ENCODE measurements around the gene TUBB4A. TPM values are rescaled to one million over a fixed set of nuclear protein-coding genes. Genes with fewer than 3 reads are reported as not detected.

The TUBB4A gene
- polyA plus RNA-seq, 4 donors = 25.4 to 46.2 (median 33.5) TPM

DNA sequence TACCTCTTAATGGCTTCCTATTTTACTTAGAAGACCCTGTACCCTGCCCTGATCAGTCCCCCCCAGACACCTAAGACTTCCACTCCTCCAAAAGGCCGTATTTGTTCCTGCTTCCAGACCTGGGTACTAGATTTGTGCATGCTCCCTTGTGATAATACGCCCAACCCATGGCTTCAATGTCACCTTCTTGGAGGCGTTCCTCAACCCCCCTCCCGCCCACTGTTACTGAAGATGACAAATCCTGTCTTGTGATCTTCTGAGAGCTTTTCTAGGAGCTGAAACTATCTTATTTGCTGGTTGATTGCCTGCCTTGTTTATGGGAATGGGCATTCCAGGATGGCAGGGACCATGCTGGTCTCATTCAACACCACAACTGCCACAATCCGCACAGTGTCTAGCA lies 51.9 kb downstream of the TUBB4A start:
- no peak for DNase-seq (ENCODE audit: low read depth in 4 of 4, low spot score in 2 of 4)

DNA sequence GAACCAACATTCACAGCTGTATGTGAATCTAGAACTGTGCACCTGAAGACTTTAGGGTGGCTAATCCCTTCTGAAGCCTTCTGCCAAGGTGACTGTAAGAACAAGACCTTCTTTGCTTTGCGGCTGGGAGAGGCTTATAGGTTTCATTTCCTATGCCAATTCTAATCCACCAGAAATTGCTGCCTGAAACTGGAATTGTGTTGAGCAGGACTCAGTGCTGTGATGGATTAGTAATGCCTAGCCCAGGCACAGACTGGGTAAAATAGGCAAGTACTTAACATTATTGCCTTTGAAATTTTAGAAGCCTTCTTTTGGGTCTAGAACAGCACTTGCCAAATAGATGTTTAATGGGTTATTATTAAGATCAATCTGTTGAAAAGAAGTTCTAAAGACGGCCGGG lies 54.1 kb downstream of the TUBB4A start:
- no peak for DNase-seq (ENCODE audit: low read depth in 4 of 4, low spot score in 2 of 4)

DNA sequence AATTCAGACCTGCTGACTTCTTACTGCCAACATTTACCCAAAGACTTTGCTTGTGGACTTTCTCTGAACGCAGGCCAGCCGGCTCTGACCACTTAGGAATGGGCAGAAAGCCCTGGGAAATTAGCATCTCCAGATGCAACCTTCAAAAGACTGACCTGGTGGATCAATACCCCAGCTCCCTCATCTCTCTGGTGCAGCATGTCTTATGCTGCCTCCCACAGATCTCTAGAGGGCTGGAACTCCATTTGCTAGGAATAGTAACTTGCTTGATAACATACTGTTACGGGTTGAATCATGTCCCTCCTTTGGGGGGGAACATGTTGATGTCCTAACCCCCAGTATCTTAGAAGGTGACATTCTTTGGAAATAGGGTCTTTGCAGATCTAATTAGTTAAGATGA lies 55.7 kb downstream of the TUBB4A start:
- no peak for DNase-seq (ENCODE audit: low read depth in 4 of 4, low spot score in 2 of 4)

Other genes with a start within 250 kb of the TUBB4A start
- gene MLLT1, start 222.3 kb downstream of the TUBB4A start, polyA plus RNA-seq (ENCODE audit: insufficient read length in 4 of 4) = 100 to 1,000 TPM in 2 of 4 donors, 10 to 100 TPM in 2; 71.5 to 125 (median 108) TPM
- gene ACER1, start 168.7 kb downstream of the TUBB4A start, polyA plus RNA-seq (ENCODE audit: insufficient read length in 4 of 4) = under 1 TPM in 3 of 4 donors, not detected in 1; 0.10 to 0.24 (median 0.13) TPM
- 10 to 100 TPM; 55.9 to 92.2 (median 67.8) TPM for gene CLPP, start 140.8 kb downstream of the TUBB4A start, polyA plus RNA-seq (ENCODE audit: insufficient read length in 4 of 4)
- 100 to 1,000 TPM in 1 of 4 donors, 10 to 100 TPM in 3; 40.4 to 108 (median 76.4) TPM for gene ALKBH7, start 129.5 kb downstream of the TUBB4A start, polyA plus RNA-seq (ENCODE audit: insufficient read length in 4 of 4)
- gene PSPN, start 126.4 kb downstream of the TUBB4A start, polyA plus RNA-seq (ENCODE audit: insufficient read length in 4 of 4) = 1 to 10 TPM; 1.9 to 3.5 (median 3.0) TPM
- 100 to 1,000 TPM in 2 of 4 donors, 10 to 100 TPM in 2; 78.9 to 112 (median 102) TPM for gene GTF2F1, start 109.1 kb downstream of the TUBB4A start, polyA plus RNA-seq (ENCODE audit: insufficient read length in 4 of 4)
- 100 to 1,000 TPM; 253 to 358 (median 331) TPM for gene KHSRP, start 77.5 kb downstream of the TUBB4A start, polyA plus RNA-seq (ENCODE audit: insufficient read length in 4 of 4)
- 1 to 10 TPM in 1 of 4 donors, under 1 TPM in 3; 0.25 to 1.5 (median 0.61) TPM for gene SLC25A41, start 68.5 kb downstream of the TUBB4A start, polyA plus RNA-seq (ENCODE audit: insufficient read length in 4 of 4)
- 10 to 100 TPM; 63.2 to 97.5 (median 75.5) TPM for gene SLC25A23, start 42.5 kb downstream of the TUBB4A start, polyA plus RNA-seq (ENCODE audit: insufficient read length in 4 of 4)
- gene CRB3, start 38.0 kb downstream of the TUBB4A start, polyA plus RNA-seq (ENCODE audit: insufficient read length in 4 of 4) = 10 to 100 TPM; 22.0 to 39.8 (median 35.5) TPM
- 10 to 100 TPM; 38.7 to 43.0 (median 40.4) TPM for gene DENND1C, start 20.5 kb downstream of the TUBB4A start, polyA plus RNA-seq (ENCODE audit: insufficient read length in 4 of 4)
- gene TNFSF9, start 28.7 kb upstream of the TUBB4A start, polyA plus RNA-seq (ENCODE audit: insufficient read length in 4 of 4) = under 1 TPM; 0.16 to 0.51 (median 0.28) TPM
- gene CD70, start 88.8 kb upstream of the TUBB4A start, polyA plus RNA-seq (ENCODE audit: insufficient read length in 4 of 4) = not detected
- under 1 TPM; 0.04 to 0.13 (median 0.10) TPM for gene TNFSF14, start 167.9 kb upstream of the TUBB4A start, polyA plus RNA-seq (ENCODE audit: insufficient read length in 4 of 4)
- 10 to 100 TPM; 13.6 to 30.7 (median 22.1) TPM for gene C3, start 218.3 kb upstream of the TUBB4A start, polyA plus RNA-seq (ENCODE audit: insufficient read length in 4 of 4)
- 10 to 100 TPM; 57.8 to 70.1 (median 64.6) TPM for gene GPR108, start 235.3 kb upstream of the TUBB4A start, polyA plus RNA-seq (ENCODE audit: insufficient read length in 4 of 4)
- gene TRIP10, start 237.4 kb upstream of the TUBB4A start, polyA plus RNA-seq (ENCODE audit: insufficient read length in 4 of 4) = 10 to 100 TPM; 50.6 to 68.7 (median 58.7) TPM